HG02973 (cell line): ENCODE results near the gene IGSF3.

ENCODE experiments used
- ATAC-seq: cut with Tn5 transposase; IDR thresholded peaks from one replicate; pipeline ENCODE4 v1.9.1; 2021; ENCODE audit warnings: moderate library complexity; ENCODE audit not compliant: unreplicated experiment

The IGSF3 gene

GRCh38 chr1:116532671-116533428, 134.7 kb downstream of the IGSF3 start:
- no peak for ATAC-seq

GRCh38 chr1:116531917-116532316, 135.6 kb downstream of the IGSF3 start:
- ATAC-seq: no peak

GRCh38 chr1:116529681-116530080, 137.9 kb downstream of the IGSF3 start:
- no peak for ATAC-seq

GRCh38 chr1:116529199-116529631, 138.3 kb downstream of the IGSF3 start:
- ATAC-seq: no peak

GRCh38 chr1:116528329-116529083, 139.0 kb downstream of the IGSF3 start:
- no peak for ATAC-seq

- ATAC-seq: no peak
Observed at GRCh38 chr1:116525440-116525839, 142.1 kb downstream of the IGSF3 start.
